Inflammatory macrophage treated with lipopolysaccharide for 1 hour (primary cell): ENCODE measurements around the gene AGER.
"Not testable (repeated sequence)": the region's sequence is repeated elsewhere in the genome, so short reads cannot be mapped to it uniquely, and the experiment has no call there.

Source experiments
- DNase-seq, 2 donors: peaks; one replicate each; pipeline ENCODE4 v3.0.0-alpha.2; 2020 to 2022

Gene AGER

GRCh38 chr6:32146687-32147086 is 37.4 kb downstream of the AGER start:
- DNase-seq = no peak

GRCh38 chr6:32146287-32146686 is 37.8 kb downstream of the AGER start:
- DNase-seq = no peak

DNA sequence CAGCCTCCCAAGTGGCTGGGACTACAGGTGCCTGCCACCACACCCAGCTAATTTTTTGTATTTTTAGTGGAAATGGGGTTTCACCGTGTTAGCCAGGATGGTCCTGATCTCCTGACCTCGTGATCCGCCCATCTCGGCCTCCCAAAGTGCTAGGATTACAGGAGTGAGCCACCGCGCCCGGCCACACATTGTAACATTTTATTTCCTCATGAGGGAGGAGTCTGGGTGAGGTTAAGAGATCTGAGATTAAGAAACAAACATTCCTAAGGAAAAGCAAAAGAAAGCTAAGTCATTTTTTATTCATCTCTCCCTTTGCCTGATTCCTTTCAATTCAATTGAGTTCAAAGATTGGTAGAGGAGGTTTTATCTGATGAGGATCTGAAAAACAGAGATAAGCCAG is 39.8 kb downstream of the AGER start:
- not testable (repeated sequence) for DNase-seq

DNA sequence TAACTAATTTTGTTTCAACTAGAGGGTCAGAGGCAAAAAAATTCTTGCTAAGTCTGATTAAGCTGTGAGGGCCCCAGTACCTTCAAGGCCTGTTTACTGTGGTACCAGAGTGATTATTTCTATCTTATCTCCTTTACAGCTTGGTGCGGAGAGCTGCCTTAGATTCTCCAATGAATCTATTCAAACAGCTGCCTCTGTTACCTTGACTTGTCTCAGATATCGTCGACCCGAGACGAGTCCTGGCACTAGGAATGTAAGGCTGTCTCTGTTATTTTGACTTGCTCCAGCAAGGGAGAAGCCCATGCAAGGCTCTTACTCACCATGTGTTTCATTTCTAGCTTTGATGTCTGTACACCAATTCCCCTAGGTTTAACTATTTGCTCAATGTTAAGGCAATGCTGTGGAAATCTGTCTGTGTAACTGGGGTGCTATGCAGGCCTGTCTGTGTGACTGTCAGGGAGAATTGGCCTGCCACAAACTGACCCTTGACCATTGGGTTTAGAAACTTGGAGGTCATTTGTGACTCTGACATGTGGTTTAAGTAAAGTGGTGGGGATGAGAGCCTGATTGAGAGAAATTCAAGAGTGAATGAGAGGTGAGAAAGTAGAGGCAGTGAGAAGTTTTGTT is 43.5 kb downstream of the AGER start:
- no peak for DNase-seq

DNA sequence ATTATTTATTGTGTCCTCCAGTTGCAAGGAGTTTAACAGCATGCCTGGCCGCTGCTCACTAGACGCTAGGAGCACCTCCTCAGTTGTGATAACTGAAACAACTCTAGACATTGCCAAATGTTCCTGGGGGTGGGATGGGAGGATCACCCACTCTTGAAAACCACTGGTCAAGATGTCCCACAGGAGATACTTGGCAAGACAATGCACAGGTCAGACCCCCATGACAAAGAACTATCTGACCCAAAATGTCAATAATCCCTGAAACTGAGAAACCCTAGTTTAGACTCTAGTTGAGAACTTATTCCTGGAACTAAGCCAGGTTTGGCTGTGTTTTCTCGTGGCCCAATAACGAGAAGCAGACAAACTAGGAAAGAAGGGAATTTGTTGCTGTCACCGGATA is 44.5 kb downstream of the AGER start:
- DNase-seq = no peak

DNA sequence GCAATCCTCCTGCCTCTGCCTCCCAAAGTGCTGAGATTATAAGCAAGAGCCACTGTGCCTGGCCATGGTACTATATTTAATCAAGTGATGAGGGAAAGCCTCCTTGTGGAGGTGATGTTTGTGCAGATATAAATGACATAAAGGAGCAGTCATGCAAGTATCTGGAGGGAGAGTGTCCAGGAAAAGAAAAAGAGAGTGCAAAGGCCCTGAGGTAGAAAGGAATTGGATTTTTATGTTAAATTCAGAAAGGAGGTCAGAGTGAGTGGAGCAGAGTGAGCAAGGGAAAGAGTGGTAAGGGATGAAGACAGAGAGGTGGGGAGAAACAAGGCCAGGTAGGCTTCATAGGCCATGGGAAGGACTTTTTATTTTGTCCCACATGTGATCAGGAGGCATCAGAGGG is 46.6 kb downstream of the AGER start:
- no peak for DNase-seq

DNA sequence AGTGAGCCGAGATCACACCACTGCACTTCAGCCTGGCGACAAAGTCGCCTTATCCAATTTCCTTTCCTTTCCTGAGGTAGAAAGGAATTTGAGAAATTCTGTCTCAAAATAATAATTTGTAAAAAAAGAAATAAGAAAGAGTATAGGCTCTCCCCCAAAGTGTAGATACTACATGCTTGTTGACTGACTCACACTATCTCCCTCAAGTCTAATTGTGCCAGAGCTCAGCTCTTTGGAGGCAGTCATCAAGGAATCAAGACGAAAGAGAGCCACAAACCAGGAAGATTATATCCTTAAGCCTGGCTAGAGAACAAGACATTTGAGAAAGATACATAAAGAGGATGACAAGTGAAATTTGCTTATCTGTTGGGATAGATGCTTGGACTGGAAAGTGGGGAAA is 50.3 kb downstream of the AGER start:
- DNase-seq = no peak

DNA sequence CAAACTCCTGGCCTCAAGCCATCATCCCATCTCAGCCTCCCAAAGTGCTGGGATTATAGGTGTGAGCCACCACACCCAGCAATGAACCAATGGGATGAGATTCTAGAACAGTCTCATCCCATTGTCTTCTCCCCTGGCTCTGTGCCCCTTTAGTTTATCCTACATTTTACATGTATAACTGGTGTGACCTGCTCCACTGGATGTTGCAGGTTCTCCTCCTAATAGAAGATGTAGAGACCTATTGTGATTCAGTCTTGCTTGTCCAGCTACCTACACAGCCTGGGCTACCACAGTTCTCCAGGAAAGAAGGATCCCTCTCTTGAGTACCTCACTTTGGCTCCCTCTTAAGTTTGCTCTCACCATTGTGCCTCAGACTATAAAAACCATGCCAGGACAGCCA is 51.9 kb downstream of the AGER start:
- no peak for DNase-seq

GRCh38 chr6:32131439-32131948 is 52.6 kb downstream of the AGER start:
- DNase-seq = no peak
